HCT116 (cell line): ENCODE data around the gene GRK2.

Source experiments
- CBX3 ChIP-seq: IDR thresholded peaks from 2 replicates; pipeline ENCODE4 v1.6.1; 2012; ENCODE audit warnings: low read depth
- CEBPB ChIP-seq: IDR thresholded peaks from 2 replicates; pipeline ENCODE4 v1.6.1; 2012; ENCODE audit warnings: low read depth
- CTCF ChIP-seq, 3 experiments: fragments of 200-600 bp in 1 of 3; sonication (generic) in 1 of 3; IDR thresholded peaks in 2 of 3; conservative IDR thresholded peaks in 1 of 3; 2 replicates each; pipeline ENCODE4 v1.5.1; 2012 to 2017; ENCODE audit warnings: low read depth in 2 of 3, low read length in 2 of 3, antibody characterized with exemption in 1 of 3, borderline replicate concordance in 1 of 3, control low read depth in 1 of 3, mild to moderate bottlenecking in 1 of 3, mixed read lengths in 1 of 3, mixed run types in 1 of 3, moderate library complexity in 1 of 3; ENCODE audit not compliant: insufficient read depth in 1 of 3
- EGR1 ChIP-seq: IDR thresholded peaks from 2 replicates; pipeline ENCODE4 v1.6.1; 2012; ENCODE audit warnings: low read depth
- EZH2 ChIP-seq: fragments of 200-600 bp; sonication (generic); IDR thresholded peaks from 2 replicates; pipeline ENCODE4 v1.6.1; 2017; ENCODE audit warnings: antibody characterized with exemption, mixed run types
- EZH2phosphoT487 ChIP-seq: fragments of 200-600 bp; IDR thresholded peaks from 2 replicates; pipeline ENCODE4 v1.6.1; 2018; ENCODE audit warnings: antibody characterized with exemption, borderline replicate concordance
- FOSL1 ChIP-seq: IDR thresholded peaks from 2 replicates; pipeline ENCODE4 v1.6.1; 2012; ENCODE audit warnings: low read depth
- JUND ChIP-seq: IDR thresholded peaks from 2 replicates; pipeline ENCODE4 v1.6.1; 2012
- MAX ChIP-seq: IDR thresholded peaks from 2 replicates; pipeline ENCODE4 v1.6.1; 2012
- POLR2A ChIP-seq: IDR thresholded peaks from 2 replicates; pipeline ENCODE4 v1.7.0; 2011; ENCODE audit warnings: borderline replicate concordance; ENCODE audit not compliant: insufficient read depth, insufficient read length; ENCODE audit errors: extremely low read depth
- POLR2AphosphoS5 ChIP-seq: IDR thresholded peaks from 2 replicates; pipeline ENCODE4 v1.6.1; 2011; ENCODE audit warnings: mild to moderate bottlenecking, low read depth, low read length, moderate library complexity
- SP1 ChIP-seq: IDR thresholded peaks from 2 replicates; pipeline ENCODE4 v1.6.1; 2012; ENCODE audit warnings: low read depth
- TCF7L2 ChIP-seq: IDR thresholded peaks from 2 replicates; pipeline ENCODE4 v1.7.0; 2011; ENCODE audit warnings: borderline replicate concordance, inconsistent platforms; ENCODE audit not compliant: insufficient read depth, insufficient read length; ENCODE audit errors: extremely low read depth
- ZNF274 ChIP-seq: fragments of 200-500 bp; sonication (Bioruptor generic); IDR thresholded peaks from 2 replicates; pipeline ENCODE4 v1.6.1; 2014; ENCODE audit warnings: mild to moderate bottlenecking, low read depth, low read length, inconsistent platforms

GRCh38 chr11:67284811-67285540 is 18.7 kb downstream of the GRK2 start:
- TF ChIP-seq POLR2AphosphoS5: no peak
- no peak for TF ChIP-seq CTCF (IDR thresholded peaks at IDR 0.05 in 2 of 3, conservative IDR thresholded peaks at IDR 0.05 in 1 of 3; ENCODE audit: borderline replicate concordance in 1 of 3, insufficient read depth in 1 of 3, low read depth in 2 of 3, low read length in 2 of 3)
- TF ChIP-seq FOSL1: no peak
- no peak for TF ChIP-seq ZNF274
- no peak for TF ChIP-seq EZH2
- no peak for TF ChIP-seq POLR2A
- no peak for TF ChIP-seq CEBPB
- no peak for TF ChIP-seq CBX3
- no peak for TF ChIP-seq EGR1
- no peak for TF ChIP-seq MAX
- TF ChIP-seq EZH2phosphoT487: no peak
- no peak for TF ChIP-seq TCF7L2
- no peak for TF ChIP-seq JUND
- no peak for TF ChIP-seq SP1
